ENCODE data around the gene ZNF284. TPM values are rescaled to one million over a fixed set of nuclear protein-coding genes. Genes with fewer than 3 reads are reported as not detected.

ZNF284 gene
- 4.9 and 5.2 TPM in 2 replicates for total RNA-seq (ENCODE audit: low replicate concordance)
- long read RNA-seq, full-length matches to known transcripts = 1 of 2 reads
- long read RNA-seq, partial matches to known transcripts = 0 of 2 reads
- long read RNA-seq, other reads (novel, unspliced or antisense) = 1 of 2 reads

GRCh38 chr19:44071824-44072542 lies at the start of gene ZNF284:
ZNF284 (plus strand) TSS chr19:44072159; CDS start chr19:44076390, 4,231 bp downstream.
- H3K27me3 Mint-ChIP-seq = no peaks in the 10 kb centered on the region
- peak within 1 kb of the TSS; percentile 97 for H3K27ac Mint-ChIP-seq
- DNase-seq (ENCODE audit: extremely low spot score, unreplicated experiment) = peak; percentile 85
- TF ChIP-seq CTCF (conservative IDR thresholded peaks at IDR 0.05) = no peak
- H3K9me3 Mint-ChIP-seq = peaks cover 26% of the 10 kb centered on the region
- peaks cover 43% of the 10 kb centered on the region for H3K36me3 Mint-ChIP-seq
- peaks cover 18% of the 10 kb centered on the region for H3K4me1 Mint-ChIP-seq (ENCODE audit: unreplicated experiment)
- peak within 1 kb of the TSS; percentile 97 for H3K4me3 Mint-ChIP-seq

- H3K4me1 Mint-ChIP-seq (ENCODE audit: unreplicated experiment) = peaks cover 14% of the 10 kb centered on the region
- TF ChIP-seq CTCF (conservative IDR thresholded peaks at IDR 0.05) = no peak
- peak overlapping the region; percentile 91 for H3K27ac Mint-ChIP-seq
- peak overlapping the region; percentile 98 for H3K4me3 Mint-ChIP-seq
- H3K27me3 Mint-ChIP-seq = peaks cover 13% of the 10 kb centered on the region
- peaks cover 42% of the 10 kb centered on the region for H3K36me3 Mint-ChIP-seq
- no peak for DNase-seq (ENCODE audit: extremely low spot score, unreplicated experiment)
- peaks cover 19% of the 10 kb centered on the region for H3K9me3 Mint-ChIP-seq
Observed at GRCh38 chr19:44024900-44025216, 47.1 kb upstream of the ZNF284 start.

- peaks cover 48% of the 10 kb centered on the region for H3K36me3 Mint-ChIP-seq
- peak within 1 kb of the TSS; percentile 91 for H3K27ac Mint-ChIP-seq
- peaks cover 8% of the 10 kb centered on the region for H3K27me3 Mint-ChIP-seq
- peaks cover 16% of the 10 kb centered on the region for H3K9me3 Mint-ChIP-seq
- peak; percentile 77 for DNase-seq (ENCODE audit: extremely low spot score, unreplicated experiment)
- no peak for TF ChIP-seq CTCF (conservative IDR thresholded peaks at IDR 0.05)
- peaks cover 14% of the 10 kb centered on the region for H3K4me1 Mint-ChIP-seq (ENCODE audit: unreplicated experiment)
- peak within 1 kb of the TSS; percentile 98 for H3K4me3 Mint-ChIP-seq
Observed at GRCh38 chr19:44025217-44025936, 46.6 kb upstream of the ZNF284 start, which contains the start of gene ZNF222. ZNF222 (plus strand) TSS chr19:44025379; CDS start chr19:44025437, 58 bp downstream.

- Mint-ChIP-seq H3K36me3 (peaks cover 55% of the 10 kb centered on the region), H3K4me1 (ENCODE audit: unreplicated experiment) (peaks cover 14% of the 10 kb centered on the region), H3K27me3 (peaks cover 3% of the 10 kb centered on the region), H3K9me3 (peaks cover 16% of the 10 kb centered on the region), H3K27ac (peak overlapping the region; percentile 50), H3K4me3 (peak overlapping the region; percentile 98)
- DNase-seq (ENCODE audit: extremely low spot score, unreplicated experiment) = no peak
- TF ChIP-seq CTCF (conservative IDR thresholded peaks at IDR 0.05) = no peak
Observed at GRCh38 chr19:44026622-44027021, 45.3 kb upstream of the ZNF284 start.

- Mint-ChIP-seq H3K27ac (no peak overlapping the region), H3K9me3 (peaks cover 26% of the 10 kb centered on the region), H3K4me1 (ENCODE audit: unreplicated experiment) (no peaks in the 10 kb centered on the region), H3K27me3 (no peaks in the 10 kb centered on the region), H3K36me3 (peaks cover 53% of the 10 kb centered on the region), H3K4me3 (no peak overlapping the region)
- DNase-seq (ENCODE audit: extremely low spot score, unreplicated experiment) = no peak
- TF ChIP-seq CTCF (conservative IDR thresholded peaks at IDR 0.05) = no peak
Observed at GRCh38 chr19:44032001-44032610, 39.9 kb upstream of the ZNF284 start.

Measured in type B pancreatic cell (in vitro differentiated cells).